ENCODE measurements around the gene DUSP18.
"Not testable (repeated sequence)": the region's sequence is repeated elsewhere in the genome, so short reads cannot be mapped to it uniquely, and the experiment has no call there.

DUSP18 gene

GRCh38 chr22:30640839-30641430 lies 26.7 kb downstream of the DUSP18 start:
- no peaks in the 10 kb centered on the region for H3K27me3 Mint-ChIP-seq (ENCODE audit: low read depth)
- H3K36me3 Mint-ChIP-seq (ENCODE audit: low read depth), result peaks cover 5% of the 10 kb centered on the region
- no peak overlapping the region for H3K27ac Mint-ChIP-seq
- peaks cover 16% of the 10 kb centered on the region for H3K4me1 Mint-ChIP-seq (ENCODE audit: low read depth)
- no peak for DNase-seq (ENCODE audit: low spot score)
- no peaks in the 10 kb centered on the region for H3K9me3 Mint-ChIP-seq
- no peak overlapping the region for H3K4me3 Mint-ChIP-seq

- Mint-ChIP-seq H3K4me1 (ENCODE audit: low read depth) (peaks cover 17% of the 10 kb centered on the region), H3K9me3 (no peaks in the 10 kb centered on the region), H3K36me3 (ENCODE audit: low read depth) (peaks cover 5% of the 10 kb centered on the region), H3K27me3 (ENCODE audit: low read depth) (no peaks in the 10 kb centered on the region), H3K27ac (no peak overlapping the region), H3K4me3 (no peak overlapping the region)
- DNase-seq (ENCODE audit: low spot score), result no peak
Measured at GRCh38 chr22:30640361-30640760, 27.3 kb downstream of the DUSP18 start.

- Mint-ChIP-seq H3K9me3 (no peaks in the 10 kb centered on the region), H3K4me1 (ENCODE audit: low read depth) (peaks cover 14% of the 10 kb centered on the region), H3K27me3 (ENCODE audit: low read depth) (no peaks in the 10 kb centered on the region), H3K4me3 (peak overlapping the region; percentile 44), H3K27ac (peak overlapping the region; percentile 55), H3K36me3 (ENCODE audit: low read depth) (peaks cover 5% of the 10 kb centered on the region)
- DNase-seq (ENCODE audit: low spot score), result no peak
Measured at GRCh38 chr22:30637701-30638114, 30.0 kb downstream of the DUSP18 start.

GRCh38 chr22:30636226-30637077 lies 31.2 kb downstream of the DUSP18 start:
- DNase-seq (ENCODE audit: low spot score), result no peak
- Mint-ChIP-seq H3K4me3 (peak overlapping the region; percentile 86), H3K36me3 (ENCODE audit: low read depth) (peaks cover 5% of the 10 kb centered on the region), H3K27ac (peak overlapping the region; percentile 81), H3K4me1 (ENCODE audit: low read depth) (peaks cover 14% of the 10 kb centered on the region), H3K9me3 (no peaks in the 10 kb centered on the region), H3K27me3 (ENCODE audit: low read depth) (no peaks in the 10 kb centered on the region)

GRCh38 chr22:30635273-30636225 lies 32.1 kb downstream of the DUSP18 start, which contains the start of gene SLC35E4:
Gene SLC35E4 (plus strand): TSS chr22:30635781. CDS start chr22:30636451, 670 bp downstream.
- H3K4me3 Mint-ChIP-seq, result peak within 1 kb of the TSS; percentile 86
- H3K9me3 Mint-ChIP-seq, result no peaks in the 10 kb centered on the region
- H3K27ac Mint-ChIP-seq, result peak within 1 kb of the TSS; percentile 84

GRCh38 chr22:30634471-30635233 lies 33.0 kb downstream of the DUSP18 start:
- Mint-ChIP-seq H3K36me3 (ENCODE audit: low read depth) (peaks cover 5% of the 10 kb centered on the region), H3K9me3 (no peaks in the 10 kb centered on the region), H3K4me3 (peak overlapping the region; percentile 78), H3K27ac (peak overlapping the region; percentile 84), H3K4me1 (ENCODE audit: low read depth) (peaks cover 14% of the 10 kb centered on the region), H3K27me3 (ENCODE audit: low read depth) (no peaks in the 10 kb centered on the region)
- DNase-seq (ENCODE audit: low spot score), result peak; percentile 83

More at GRCh38 chr22:30635273-30636225, 32.1 kb downstream of the DUSP18 start, which contains the start of gene SLC35E4:
- H3K27me3 Mint-ChIP-seq (ENCODE audit: low read depth), result no peaks in the 10 kb centered on the region
- H3K36me3 Mint-ChIP-seq (ENCODE audit: low read depth), result peaks cover 5% of the 10 kb centered on the region
- DNase-seq (ENCODE audit: low spot score), result peak; percentile 91
- H3K4me1 Mint-ChIP-seq (ENCODE audit: low read depth), result peaks cover 14% of the 10 kb centered on the region

- peaks cover 16% of the 10 kb centered on the region for H3K4me1 Mint-ChIP-seq (ENCODE audit: low read depth)
- not testable (repeated sequence) for H3K9me3 Mint-ChIP-seq; H3K36me3 Mint-ChIP-seq (ENCODE audit: low read depth); H3K4me3 Mint-ChIP-seq; H3K27ac Mint-ChIP-seq; H3K27me3 Mint-ChIP-seq (ENCODE audit: low read depth); DNase-seq (ENCODE audit: low spot score)
Measured at GRCh38 chr22:30631469-30631868, 36.2 kb downstream of the DUSP18 start.

- peaks cover 4% of the 10 kb centered on the region for H3K4me1 Mint-ChIP-seq (ENCODE audit: low read depth)
- no peak overlapping the region for H3K4me3 Mint-ChIP-seq
- no peak overlapping the region for H3K27ac Mint-ChIP-seq
- H3K36me3 Mint-ChIP-seq (ENCODE audit: low read depth), result no peaks in the 10 kb centered on the region
- DNase-seq (ENCODE audit: low spot score), result no peak
- no peaks in the 10 kb centered on the region for H3K27me3 Mint-ChIP-seq (ENCODE audit: low read depth)
- no peaks in the 10 kb centered on the region for H3K9me3 Mint-ChIP-seq
Measured at GRCh38 chr22:30628491-30628890, 39.2 kb downstream of the DUSP18 start.

GRCh38 chr22:30627471-30627870 lies 40.2 kb downstream of the DUSP18 start:
- H3K36me3 Mint-ChIP-seq (ENCODE audit: low read depth), result no peaks in the 10 kb centered on the region
- H3K27me3 Mint-ChIP-seq (ENCODE audit: low read depth), result no peaks in the 10 kb centered on the region
- no peak overlapping the region for H3K27ac Mint-ChIP-seq
- no peaks in the 10 kb centered on the region for H3K9me3 Mint-ChIP-seq
- peaks cover 4% of the 10 kb centered on the region for H3K4me1 Mint-ChIP-seq (ENCODE audit: low read depth)
- no peak for DNase-seq (ENCODE audit: low spot score)
- H3K4me3 Mint-ChIP-seq, result no peak overlapping the region

GRCh38 chr22:30626413-30626812 lies 41.3 kb downstream of the DUSP18 start:
- no peaks in the 10 kb centered on the region for H3K9me3 Mint-ChIP-seq
- no peak overlapping the region for H3K4me3 Mint-ChIP-seq
- H3K27me3 Mint-ChIP-seq (ENCODE audit: low read depth), result no peaks in the 10 kb centered on the region
- peaks cover 4% of the 10 kb centered on the region for H3K4me1 Mint-ChIP-seq (ENCODE audit: low read depth)
- no peaks in the 10 kb centered on the region for H3K36me3 Mint-ChIP-seq (ENCODE audit: low read depth)
- no peak for DNase-seq (ENCODE audit: low spot score)
- H3K27ac Mint-ChIP-seq, result no peak overlapping the region

GRCh38 chr22:30619909-30620308 lies 47.8 kb downstream of the DUSP18 start:
- H3K27ac Mint-ChIP-seq; H3K36me3 Mint-ChIP-seq (ENCODE audit: low read depth); H3K4me1 Mint-ChIP-seq (ENCODE audit: low read depth); H3K4me3 Mint-ChIP-seq; DNase-seq (ENCODE audit: low spot score); H3K9me3 Mint-ChIP-seq; H3K27me3 Mint-ChIP-seq (ENCODE audit: low read depth): not testable (repeated sequence)

GRCh38 chr22:30617819-30618218 lies 49.9 kb downstream of the DUSP18 start:
- Mint-ChIP-seq H3K4me1 (ENCODE audit: low read depth) (no peaks in the 10 kb centered on the region), H3K36me3 (ENCODE audit: low read depth) (no peaks in the 10 kb centered on the region), H3K9me3 (no peaks in the 10 kb centered on the region), H3K27me3 (ENCODE audit: low read depth) (no peaks in the 10 kb centered on the region), H3K27ac (no peak overlapping the region), H3K4me3 (no peak overlapping the region)
- no peak for DNase-seq (ENCODE audit: low spot score)

GRCh38 chr22:30615543-30615954 lies 52.1 kb downstream of the DUSP18 start:
- no peak overlapping the region for H3K27ac Mint-ChIP-seq
- H3K27me3 Mint-ChIP-seq (ENCODE audit: low read depth), result no peaks in the 10 kb centered on the region
- no peak for DNase-seq (ENCODE audit: low spot score)
- no peaks in the 10 kb centered on the region for H3K36me3 Mint-ChIP-seq (ENCODE audit: low read depth)
- no peak overlapping the region for H3K4me3 Mint-ChIP-seq
- H3K4me1 Mint-ChIP-seq (ENCODE audit: low read depth), result no peaks in the 10 kb centered on the region
- no peaks in the 10 kb centered on the region for H3K9me3 Mint-ChIP-seq

Data from T-helper 2 cell treated with Interferon-gamma antibody and Interleukin-4, amounts not matched to agents 5 μg/mL and 100 μg/mL, for 36 hours (primary cell).